ENCODE data around the gene MPV17L2.

Gene MPV17L2

DNA sequence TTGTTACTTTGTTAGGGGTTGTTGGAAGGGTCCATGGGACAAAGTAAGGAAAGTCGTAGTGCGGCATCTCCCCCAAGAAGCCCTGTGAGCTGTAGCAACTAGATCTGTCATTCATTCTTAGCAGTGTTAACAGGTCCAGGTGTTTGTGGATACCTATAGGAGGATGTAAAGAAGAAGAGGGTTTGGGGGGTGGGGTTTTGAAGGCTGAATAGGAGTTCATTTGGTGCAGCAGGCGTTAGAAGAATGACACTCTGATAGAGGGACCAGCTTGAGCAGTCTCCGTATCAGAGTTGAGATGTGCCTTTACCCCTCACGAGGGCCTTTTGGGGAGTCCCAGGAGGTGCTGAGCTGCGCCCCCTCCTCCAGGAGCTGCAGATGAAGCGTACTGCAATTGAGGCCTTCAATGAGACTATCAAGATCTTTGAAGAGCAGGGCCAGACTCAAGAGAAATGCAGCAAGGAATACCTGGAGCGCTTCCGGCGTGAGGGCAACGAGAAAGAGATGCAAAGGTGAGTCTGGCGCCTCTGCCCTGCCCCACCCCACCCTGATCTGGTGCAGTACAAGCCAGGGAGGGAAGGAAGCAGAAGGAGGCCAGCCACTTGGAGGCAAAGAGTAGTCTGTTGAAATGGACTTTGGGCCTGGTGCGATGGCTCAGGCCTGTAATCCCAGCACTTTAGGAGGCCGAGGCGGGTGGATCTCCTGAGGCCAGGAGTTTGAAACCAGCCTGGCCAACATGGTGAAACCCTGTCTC, 27.0 kb upstream of the MPV17L2 start:
- Histone ChIP-seq H3K9me2 (replicated peaks; ENCODE audit: low read depth, low read length) (no peaks in the 10 kb centered on the region), H4K20me1 (ENCODE audit: insufficient read depth, low read length, poor library complexity, severe bottlenecking) (no peaks in the 10 kb centered on the region), H3K79me2 (ENCODE audit: insufficient read depth, low read length) (no peaks in the 10 kb centered on the region), H3K9me3 (ENCODE audit: insufficient read depth, low read depth, low read length) (no peaks in the 10 kb centered on the region), H3K4me1 (ENCODE audit: insufficient read depth, low read length, poor library complexity, severe bottlenecking) (no peaks in the 10 kb centered on the region), H3K4me3 (ENCODE audit: low read length, poor library complexity, severe bottlenecking) (no peak overlapping the region), H3K27me3 (ENCODE audit: insufficient read depth, low read length, poor library complexity, severe bottlenecking) (no peaks in the 10 kb centered on the region), H2AFZ (ENCODE audit: low read length) (no peak overlapping the region), H3K4me2 (ENCODE audit: low read depth, low read length, poor library complexity, severe bottlenecking) (no peak overlapping the region), H3K36me3 (ENCODE audit: insufficient read depth, low read length) (peaks cover 14% of the 10 kb centered on the region; the same call in 1 of the 2 replicates), H3F3A (ENCODE audit: low read depth) (no peaks in the 10 kb centered on the region), H3K9ac (ENCODE audit: low read depth, low read length, poor library complexity, severe bottlenecking) (no peak overlapping the region)
- TF ChIP-seq, protein P1, sequence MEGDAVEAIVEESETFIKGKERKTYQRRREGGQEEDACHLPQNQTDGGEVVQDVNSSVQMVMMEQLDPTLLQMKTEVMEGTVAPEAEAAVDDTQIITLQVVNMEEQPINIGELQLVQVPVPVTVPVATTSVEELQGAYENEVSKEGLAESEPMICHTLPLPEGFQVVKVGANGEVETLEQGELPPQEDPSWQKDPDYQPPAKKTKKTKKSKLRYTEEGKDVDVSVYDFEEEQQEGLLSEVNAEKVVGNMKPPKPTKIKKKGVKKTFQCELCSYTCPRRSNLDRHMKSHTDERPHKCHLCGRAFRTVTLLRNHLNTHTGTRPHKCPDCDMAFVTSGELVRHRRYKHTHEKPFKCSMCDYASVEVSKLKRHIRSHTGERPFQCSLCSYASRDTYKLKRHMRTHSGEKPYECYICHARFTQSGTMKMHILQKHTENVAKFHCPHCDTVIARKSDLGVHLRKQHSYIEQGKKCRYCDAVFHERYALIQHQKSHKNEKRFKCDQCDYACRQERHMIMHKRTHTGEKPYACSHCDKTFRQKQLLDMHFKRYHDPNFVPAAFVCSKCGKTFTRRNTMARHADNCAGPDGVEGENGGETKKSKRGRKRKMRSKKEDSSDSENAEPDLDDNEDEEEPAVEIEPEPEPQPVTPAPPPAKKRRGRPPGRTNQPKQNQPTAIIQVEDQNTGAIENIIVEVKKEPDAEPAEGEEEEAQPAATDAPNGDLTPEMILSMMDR (conservative IDR thresholded peaks at IDR 0.05; ENCODE audit: low read length), result no peak
- TF ChIP-seq EZH2phosphoT487 (IDR thresholded peaks at IDR 0.05; ENCODE audit: borderline replicate concordance), result no peak

DNA sequence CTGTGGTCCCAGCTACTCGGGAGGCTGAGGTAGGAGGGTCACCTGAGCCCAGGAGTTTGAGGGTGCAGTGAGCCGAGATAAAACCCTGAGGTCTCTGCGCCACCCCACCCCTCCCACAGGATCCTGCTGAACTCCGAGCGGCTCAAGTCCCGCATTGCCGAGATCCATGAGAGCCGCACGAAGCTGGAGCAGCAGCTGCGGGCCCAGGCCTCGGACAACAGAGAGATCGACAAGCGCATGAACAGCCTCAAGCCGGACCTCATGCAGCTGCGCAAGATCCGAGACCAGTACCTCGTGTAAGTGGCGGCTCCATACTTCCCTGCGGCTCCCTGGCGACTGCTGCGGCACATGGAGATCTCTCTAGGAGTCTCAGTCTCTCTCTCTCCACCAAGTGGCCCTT, 26.0 kb upstream of the MPV17L2 start:
- Histone ChIP-seq H3K79me2 (ENCODE audit: insufficient read depth, low read length) (no peaks in the 10 kb centered on the region), H3K4me2 (ENCODE audit: low read depth, low read length, poor library complexity, severe bottlenecking) (no peak overlapping the region), H3K9ac (ENCODE audit: low read depth, low read length, poor library complexity, severe bottlenecking) (no peak overlapping the region), H3K4me3 (ENCODE audit: low read length, poor library complexity, severe bottlenecking) (no peak overlapping the region), H3F3A (ENCODE audit: low read depth) (no peaks in the 10 kb centered on the region), H3K9me2 (replicated peaks; ENCODE audit: low read depth, low read length) (no peaks in the 10 kb centered on the region), H2AFZ (ENCODE audit: low read length) (no peak overlapping the region), H3K9me3 (ENCODE audit: insufficient read depth, low read depth, low read length) (no peaks in the 10 kb centered on the region), H3K36me3 (ENCODE audit: insufficient read depth, low read length) (peaks cover 13% of the 10 kb centered on the region; the same call in 1 of the 2 replicates), H3K27me3 (ENCODE audit: insufficient read depth, low read length, poor library complexity, severe bottlenecking) (no peaks in the 10 kb centered on the region), H4K20me1 (ENCODE audit: insufficient read depth, low read length, poor library complexity, severe bottlenecking) (no peaks in the 10 kb centered on the region), H3K4me1 (ENCODE audit: insufficient read depth, low read length, poor library complexity, severe bottlenecking) (no peaks in the 10 kb centered on the region)
- TF ChIP-seq EZH2phosphoT487 (IDR thresholded peaks at IDR 0.05; ENCODE audit: borderline replicate concordance), result no peak
- TF ChIP-seq, protein P1 (conservative IDR thresholded peaks at IDR 0.05; ENCODE audit: low read length), result no peak

DNA sequence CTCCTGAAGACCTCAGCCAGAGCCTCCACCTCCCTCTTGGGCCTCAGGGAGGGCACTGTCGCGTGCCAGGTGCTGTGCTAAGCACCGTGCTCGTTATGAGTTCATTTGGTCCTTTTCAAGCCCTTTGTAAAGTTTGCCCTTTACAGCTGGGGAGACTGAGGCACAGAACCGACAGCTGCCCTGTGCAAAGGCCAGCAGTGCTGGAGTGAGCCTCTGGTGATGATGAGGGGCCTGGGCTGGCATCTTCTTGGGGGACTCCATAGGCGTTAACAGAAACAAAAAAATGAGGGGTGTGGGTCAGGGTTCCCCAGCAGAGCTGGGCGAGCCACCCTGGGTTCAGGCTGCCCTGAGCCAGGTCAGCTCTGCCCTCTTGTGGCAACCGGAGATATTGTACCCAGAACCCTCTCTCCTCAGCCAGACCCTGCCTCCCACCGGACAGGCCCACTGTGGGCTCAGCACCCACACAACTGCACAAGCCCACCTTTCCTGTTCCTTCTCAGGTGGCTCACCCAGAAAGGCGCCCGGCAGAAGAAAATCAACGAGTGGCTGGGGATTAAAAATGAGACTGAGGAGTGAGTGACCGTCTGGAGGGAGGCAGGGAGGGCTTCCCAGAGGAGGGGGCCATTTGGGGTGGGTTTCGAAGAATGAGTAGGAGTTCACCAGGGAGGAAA, 24.9 kb upstream of the MPV17L2 start:
- TF ChIP-seq, protein P1 (conservative IDR thresholded peaks at IDR 0.05; ENCODE audit: low read length), result peak; percentile 83
- TF ChIP-seq EZH2phosphoT487 (IDR thresholded peaks at IDR 0.05; ENCODE audit: borderline replicate concordance), result no peak
- Histone ChIP-seq H3K36me3 (ENCODE audit: insufficient read depth, low read length) (peaks cover 8% of the 10 kb centered on the region; the same call in 1 of the 2 replicates), H3K79me2 (ENCODE audit: insufficient read depth, low read length) (no peaks in the 10 kb centered on the region), H3K9ac (ENCODE audit: low read depth, low read length, poor library complexity, severe bottlenecking) (no peak overlapping the region), H3K9me2 (replicated peaks; ENCODE audit: low read depth, low read length) (no peaks in the 10 kb centered on the region), H4K20me1 (ENCODE audit: insufficient read depth, low read length, poor library complexity, severe bottlenecking) (no peaks in the 10 kb centered on the region), H2AFZ (ENCODE audit: low read length) (no peak overlapping the region), H3K4me3 (ENCODE audit: low read length, poor library complexity, severe bottlenecking) (no peak overlapping the region), H3K9me3 (ENCODE audit: insufficient read depth, low read depth, low read length) (no peaks in the 10 kb centered on the region), H3K27me3 (ENCODE audit: insufficient read depth, low read length, poor library complexity, severe bottlenecking) (no peaks in the 10 kb centered on the region), H3K4me1 (ENCODE audit: insufficient read depth, low read length, poor library complexity, severe bottlenecking) (no peaks in the 10 kb centered on the region), H3F3A (ENCODE audit: low read depth) (no peaks in the 10 kb centered on the region), H3K4me2 (ENCODE audit: low read depth, low read length, poor library complexity, severe bottlenecking) (no peak overlapping the region)

Measured in Loucy (cell line).